Psoas muscle (tissue), 8 donors: Measurements from ENCODE around the gene RAB40C. TPM values are rescaled to one million over a fixed set of nuclear protein-coding genes. Genes with fewer than 3 reads are reported as not detected.

Experiments used
- ATAC-seq, 4 donors: fragments of 200-7000 bp; cut with Tn5 transposase; one replicate each; pipeline ENCODE4 v1.9.1; 2020; ENCODE audit warnings: moderate library complexity in 3 of 4, mild to moderate bottlenecking in 2 of 4
- DNase-seq, 2 donors: peaks; one replicate each; pipeline ENCODE4 v3.0.0-alpha.2; 2020
- H3K27ac ChIP-seq: fragments of 200-600 bp; one replicate; pipeline ENCODE4 v1.8.0; 2022
- H3K27me3 ChIP-seq, 3 donors: fragments of 200-600 bp in 1 of 3; one replicate each; pipeline versions ENCODE4 v1.6.1 to v1.8.0; 2013 to 2022; ENCODE audit warnings: low read length in 2 of 3, mild to moderate bottlenecking in 2 of 3, moderate library complexity in 1 of 3; ENCODE audit not compliant: insufficient read depth in 3 of 3
- H3K36me3 ChIP-seq, 2 donors: fragments of 200-600 bp in 1 of 2; one replicate each; pipeline versions ENCODE4 v1.6.1 to v1.8.0; 2013 to 2022; ENCODE audit warnings: low read depth in 1 of 2, mild to moderate bottlenecking in 1 of 2, moderate library complexity in 1 of 2; ENCODE audit not compliant: insufficient read depth in 1 of 2
- H3K4me1 ChIP-seq: fragments of 200-600 bp; one replicate; pipeline ENCODE4 v1.8.0; 2022
- H3K4me3 ChIP-seq: fragments of 200-600 bp; one replicate; pipeline ENCODE4 v1.8.0; 2022; ENCODE audit warnings: mild to moderate bottlenecking
- H3K9me3 ChIP-seq: fragments of 200-600 bp; one replicate; pipeline ENCODE4 v1.8.0; 2022
- WGBS, 3 donors: extraction: QIAGEN DNeasy Blood & Tissue Kit; methylation state at CpG; one replicate each; pipeline versions ENCODE4 v1.1.6 to v1.1.7; 2013; 5-methylcytosine and 5-hydroxymethylcytosine counted together
- intact Hi-C, 2 donors: fragments of 100-400 bp; cut with DNase I; formaldehyde crosslinking; loops; one replicate each; pipeline versions ENCODE4 v1.11.0 to v1.14.2; 2022
- polyA plus RNA-seq, 3 donors: library from polyadenylated mRNA; stranded (reverse); fragments of 200-250 nt; gene quantifications; one replicate each; pipeline ENCODE4 v1.2.3, GENCODE V29; 2013
- total RNA-seq, 4 donors: library from RNA; stranded (reverse); fragmentation: NEBNext Ultra II Directional in 2 of 4; extraction: Animal tissue kit (Norgen Biotek cat#: 25700) in 2 of 4; gene quantifications; one replicate each; pipeline versions ENCODE4 v1.2.1 to v1.2.4, GENCODE V29; 2021 to 2023
- TF ChIP-seq, protein P1 (sequence below): fragments of 200-600 bp; IDR thresholded peaks from one replicate; pipeline ENCODE4 v1.8.0; 2022; ENCODE audit warnings: antibody characterized with exemption
- donor health status: healthy with polysubstance abuse.
- donor health status: DM: no; HTN: no; CAD: no; lungs with moderate emphysema.
- donor health status: Bipolar disorder and iron deficiency.
- donor health status: healthy.
- donor health status: DM: yes; HTN: yes; CAD: no.
- donor health status: DM: no; HTN: no; CAD: no.
- donor health status: DM: no; HTN: no; CAD: no.
- donor health status: DM: yes; HTN: yes; CAD: no.

Gene RAB40C
- total and polyA plus RNA-seq, 7 donors = 12.3 to 20.2 (median 15.7) TPM

DNA sequence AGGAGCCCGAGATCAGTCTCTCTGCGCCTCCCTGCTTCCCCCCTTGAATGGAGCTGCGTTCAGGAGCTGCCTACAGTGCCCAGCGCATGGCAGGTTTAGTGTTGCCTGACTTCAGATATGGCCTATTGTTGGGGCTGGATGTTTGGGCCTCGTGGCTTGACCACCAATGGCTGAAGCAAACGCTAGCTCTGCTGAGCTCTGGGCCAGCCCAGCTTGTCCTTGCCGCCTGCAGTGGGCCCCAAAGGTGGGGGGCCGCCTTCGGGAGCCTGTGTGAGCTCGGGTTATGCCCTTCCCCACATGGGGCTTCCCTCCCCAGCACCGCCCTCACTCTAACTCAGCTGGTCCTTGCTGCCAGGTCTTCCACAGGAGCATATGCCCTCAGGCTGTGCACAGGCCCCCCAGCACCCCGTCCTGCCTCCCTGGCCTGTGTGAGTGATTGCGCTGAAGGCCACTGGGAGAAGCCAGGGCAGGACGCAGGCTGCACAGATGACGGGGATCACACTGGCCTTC lies 48.2 kb downstream of the RAB40C start:
- no peak for ATAC-seq
- TF ChIP-seq, protein P1, sequence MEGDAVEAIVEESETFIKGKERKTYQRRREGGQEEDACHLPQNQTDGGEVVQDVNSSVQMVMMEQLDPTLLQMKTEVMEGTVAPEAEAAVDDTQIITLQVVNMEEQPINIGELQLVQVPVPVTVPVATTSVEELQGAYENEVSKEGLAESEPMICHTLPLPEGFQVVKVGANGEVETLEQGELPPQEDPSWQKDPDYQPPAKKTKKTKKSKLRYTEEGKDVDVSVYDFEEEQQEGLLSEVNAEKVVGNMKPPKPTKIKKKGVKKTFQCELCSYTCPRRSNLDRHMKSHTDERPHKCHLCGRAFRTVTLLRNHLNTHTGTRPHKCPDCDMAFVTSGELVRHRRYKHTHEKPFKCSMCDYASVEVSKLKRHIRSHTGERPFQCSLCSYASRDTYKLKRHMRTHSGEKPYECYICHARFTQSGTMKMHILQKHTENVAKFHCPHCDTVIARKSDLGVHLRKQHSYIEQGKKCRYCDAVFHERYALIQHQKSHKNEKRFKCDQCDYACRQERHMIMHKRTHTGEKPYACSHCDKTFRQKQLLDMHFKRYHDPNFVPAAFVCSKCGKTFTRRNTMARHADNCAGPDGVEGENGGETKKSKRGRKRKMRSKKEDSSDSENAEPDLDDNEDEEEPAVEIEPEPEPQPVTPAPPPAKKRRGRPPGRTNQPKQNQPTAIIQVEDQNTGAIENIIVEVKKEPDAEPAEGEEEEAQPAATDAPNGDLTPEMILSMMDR = no peak
- intact Hi-C loops = no loop called here
- H3K9me3 ChIP-seq = no peaks in the 10 kb centered on the region
- 69 to 78% (median 78%) methylated on average over 15 of the region's 15 CpGs for WGBS, 3 donors
- no peaks in the 10 kb centered on the region for H3K27me3 ChIP-seq
- peak overlapping the region; percentile 78 for H3K4me3 ChIP-seq
- peak overlapping the region; percentile 61 for H3K27ac ChIP-seq
- H3K4me1 ChIP-seq = peaks cover 31% of the 10 kb centered on the region
- H3K36me3 ChIP-seq = peaks cover 0 to 13% of the 10 kb centered on the region in 2 donors
- no peak for DNase-seq

DNA sequence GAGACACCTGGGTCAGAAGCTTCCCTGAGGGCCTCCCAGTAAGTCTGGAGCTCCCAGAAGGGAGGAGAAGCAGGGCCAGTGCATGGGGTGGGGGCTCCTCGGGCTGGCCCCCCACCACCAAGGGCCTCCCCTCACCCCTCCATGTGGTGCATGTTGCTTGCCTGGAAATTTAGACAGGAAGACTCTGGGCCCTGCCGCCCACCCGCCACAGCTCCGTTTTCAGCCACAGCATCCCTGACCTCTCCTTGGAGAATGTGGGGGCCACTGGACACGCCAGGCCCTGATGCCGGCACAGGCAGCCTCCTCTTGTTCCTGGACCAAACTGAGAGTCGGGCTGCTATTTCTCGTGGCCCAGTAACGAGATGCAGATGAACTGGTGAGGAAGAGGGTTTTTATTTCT lies 49.0 kb downstream of the RAB40C start:
- H3K27ac ChIP-seq = peak overlapping the region; percentile 27
- H3K9me3 ChIP-seq = no peaks in the 10 kb centered on the region
- intact Hi-C loops = loop anchor here in 1 of 2 donors (1.0 kb wide), 1 partner anchor 20 kb away; no protein-coding TSS in a partner anchor
- no peak for ATAC-seq
- TF ChIP-seq, protein P1 = no peak
- H3K36me3 ChIP-seq = peaks cover 0 to 7% of the 10 kb centered on the region in 2 donors
- DNase-seq = no peak
- 66 to 80% (median 71%) methylated on average over 7 to 9 of the region's 9 CpGs for WGBS, 3 donors
- peaks cover 38% of the 10 kb centered on the region for H3K4me1 ChIP-seq
- H3K27me3 ChIP-seq = no peaks in the 10 kb centered on the region
- no peak overlapping the region for H3K4me3 ChIP-seq

DNA sequence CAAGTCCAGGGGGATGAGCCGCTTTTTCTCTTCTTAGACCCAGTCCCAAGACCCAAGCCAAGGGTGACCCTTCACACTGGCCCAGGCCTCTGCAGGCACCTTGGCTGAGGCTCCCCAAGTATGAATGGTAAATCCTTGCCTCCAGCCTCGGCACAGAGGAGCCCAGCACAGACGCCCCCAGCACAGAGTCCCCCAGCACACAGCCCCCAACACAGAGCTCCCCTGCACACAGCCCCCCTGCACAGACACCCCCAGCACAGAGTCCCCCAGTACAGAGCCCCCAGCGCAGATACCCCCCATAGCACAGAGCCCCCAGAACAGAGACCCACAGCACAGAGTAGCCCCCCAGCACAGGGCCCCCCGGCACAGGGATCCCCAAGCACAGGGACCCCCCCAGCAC lies 50.7 kb downstream of the RAB40C start:
- intact Hi-C loops = no loop called here
- ATAC-seq = no peak

DNA sequence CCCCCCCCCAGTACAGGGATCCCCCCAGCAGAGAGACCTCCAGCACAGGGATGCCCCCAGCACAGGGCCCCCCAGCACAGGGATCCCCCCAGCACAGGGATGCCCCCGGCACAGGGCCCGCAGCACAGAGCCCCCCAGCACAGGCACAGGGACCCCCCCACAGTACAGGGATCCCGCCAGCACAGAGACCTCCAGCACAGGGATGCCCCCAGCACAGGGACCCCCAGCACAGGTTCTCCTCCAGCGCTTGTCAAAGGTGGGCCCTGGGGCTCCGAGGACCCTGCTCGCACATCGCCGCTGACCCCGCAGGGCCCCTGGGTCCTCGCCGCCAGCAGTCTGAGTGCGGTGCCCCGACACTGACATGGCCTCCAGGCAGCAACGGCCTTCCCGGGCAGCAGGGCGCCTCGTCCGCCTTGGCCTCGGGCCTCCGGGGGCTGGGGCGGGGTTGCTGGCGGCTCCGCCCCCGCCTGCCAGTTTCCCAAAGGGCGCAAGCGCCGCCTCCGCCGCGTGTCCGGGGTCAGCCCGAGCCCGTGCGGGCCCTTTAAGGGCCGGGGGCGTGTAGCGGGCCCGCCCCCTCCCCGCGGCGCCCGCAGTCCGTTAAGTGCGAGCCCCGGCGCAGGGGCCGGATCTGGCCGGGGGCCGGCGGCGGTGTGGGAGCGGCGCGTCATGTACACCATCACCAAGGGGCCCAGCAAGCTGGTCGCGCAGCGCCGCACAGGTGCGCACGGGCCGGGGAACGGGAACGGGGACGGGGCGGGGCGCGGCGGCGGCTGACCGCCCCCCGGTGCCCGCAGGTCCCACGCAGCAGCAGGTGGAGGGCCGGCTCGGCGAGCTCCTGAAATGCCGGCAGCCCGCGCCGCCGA lies 51.7 kb downstream of the RAB40C start, which contains the start of gene MCRIP2:
TSS of gene MCRIP2 (plus strand) at position 503 of the 863 bp plus-strand sequence. CDS start at position 667, 164 bp downstream.
- Histone ChIP-seq H3K27me3 (no peaks in the 10 kb centered on the region), H3K27ac (peak within 1 kb of the TSS; percentile 92), H3K4me3 (peak within 1 kb of the TSS; percentile 88), H3K9me3 (no peaks in the 10 kb centered on the region), H3K36me3 (peaks cover 0 to 5% of the 10 kb centered on the region in 2 donors), H3K4me1 (peaks cover 52% of the 10 kb centered on the region)
- intact Hi-C loops = no loop called here
- DNase-seq (peak; percentile 89 to 94), ATAC-seq (peak; percentile 71 to 73 (median 72))
- 1 to 2% (median 2%) methylated on average over 50 to 81 of the region's 81 CpGs for WGBS, 3 donors
- TF ChIP-seq, protein P1 = no peak

More for the DNA sequence above, 50.7 kb downstream of the RAB40C start:
- H3K9me3 ChIP-seq = no peaks in the 10 kb centered on the region
- H3K36me3 ChIP-seq = peaks cover 0 to 5% of the 10 kb centered on the region in 2 donors
- TF ChIP-seq, protein P1 = no peak
- peak overlapping the region; percentile 46 for H3K27ac ChIP-seq
- H3K4me3 ChIP-seq = no peak overlapping the region
- WGBS, 3 donors = 81 to 94% (median 88%) methylated on average over 5 of the region's 5 CpGs
- DNase-seq = no peak
- H3K4me1 ChIP-seq = peaks cover 45% of the 10 kb centered on the region
- no peaks in the 10 kb centered on the region for H3K27me3 ChIP-seq
